Fibroblast of lung (primary cell): ENCODE measurements around the gene CD320.
"Not testable (repeated sequence)": the region's sequence is repeated elsewhere in the genome, so short reads cannot be mapped to it uniquely, and the experiment has no call there.

Source experiments
- CTCF ChIP-seq, 2 donors: IDR thresholded peaks in 1 of 2; conservative IDR thresholded peaks in 1 of 2; 1 replicate in 1 of 2; 2 replicates in 1 of 2; pipeline ENCODE4 v1.5.1; 2011 to 2012; ENCODE audit warnings: low read length in 2 of 2, control low read depth in 1 of 2, inconsistent platforms in 1 of 2, low read depth in 1 of 2, mild to moderate bottlenecking in 1 of 2
- EZH2 ChIP-seq: IDR thresholded peaks from 2 replicates; pipeline ENCODE4 v1.5.1; 2012; ENCODE audit warnings: low read length, control low read depth, mild to moderate bottlenecking; ENCODE audit errors: missing control alignments

DNA sequence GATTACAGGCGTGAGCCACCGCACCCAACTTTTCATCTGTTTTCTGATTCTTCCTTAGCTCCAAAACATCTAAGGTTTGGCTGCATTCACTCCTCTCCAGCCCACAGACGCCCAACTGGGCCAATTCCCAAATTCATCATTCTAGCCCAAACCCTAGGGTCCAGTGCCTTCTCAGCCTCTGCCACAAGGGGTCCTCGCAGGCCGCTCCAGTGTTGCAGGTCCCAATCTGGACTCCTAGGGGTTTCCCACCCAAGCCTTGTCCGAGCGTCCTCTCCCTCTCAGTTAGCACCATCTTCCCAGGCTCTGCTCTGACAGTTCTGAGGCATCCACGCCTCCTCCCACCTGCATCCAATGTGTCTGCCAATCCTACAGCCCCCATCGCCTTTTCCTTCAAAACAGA, 31.6 kb downstream of the CD320 start:
- not testable (repeated sequence) for TF ChIP-seq EZH2; CTCF (conservative IDR thresholded peaks at IDR 0.05 in 1 of 2, IDR thresholded peaks at IDR 0.05 in 1 of 2; ENCODE audit: low read depth in 1 of 2, low read length in 2 of 2)
